Measurements from ENCODE around the gene NAA25.

- no peak for TF ChIP-seq POLR2A (IDR thresholded peaks at IDR 0.05; ENCODE audit: low read depth, low read length)
- no peak for TF ChIP-seq CTCF (conservative IDR thresholded peaks at IDR 0.05; ENCODE audit: low read depth, low read length)
- TF ChIP-seq RCOR1 (IDR thresholded peaks at IDR 0.05; ENCODE audit: insufficient replicate concordance, low read length), result no peak
- TF ChIP-seq ELK1 (IDR thresholded peaks at IDR 0.05; ENCODE audit: borderline replicate concordance, low read depth, low read length), result no peak
- no peak for TF ChIP-seq USF2 (IDR thresholded peaks at IDR 0.05; ENCODE audit: low read depth, low read length)
- TF ChIP-seq RFX5 (IDR thresholded peaks at IDR 0.05; ENCODE audit: low read depth, low read length), result no peak
- no peak for TF ChIP-seq RAD21 (IDR thresholded peaks at IDR 0.05; ENCODE audit: low read length)
- no peak for TF ChIP-seq MAFK (IDR thresholded peaks at IDR 0.05; ENCODE audit: low read depth, low read length)
- no peak for TF ChIP-seq MXI1 (IDR thresholded peaks at IDR 0.05; ENCODE audit: borderline replicate concordance, low read depth, low read length)
- no peak for TF ChIP-seq FOS (IDR thresholded peaks at IDR 0.05; ENCODE audit: low read depth, low read length)
- no peak for TF ChIP-seq SMC3 (IDR thresholded peaks at IDR 0.05; ENCODE audit: low read depth, low read length)
- no peak for TF ChIP-seq CEBPB (IDR thresholded peaks at IDR 0.05; ENCODE audit: low read depth, low read length)
- no peak for TF ChIP-seq NFE2L2 (IDR thresholded peaks at IDR 0.05; ENCODE audit: low read depth, low read length)
- TF ChIP-seq CHD1 (IDR thresholded peaks at IDR 0.05; ENCODE audit: low read depth, low read length), result no peak
Observed at GRCh38 chr12:112000820-112001219, 107.8 kb downstream of the NAA25 start.

Measured in IMR-90 (cell line).